Neural cell (in vitro differentiated cells): ENCODE measurements around the gene DNAH17. TPM values are rescaled to one million over a fixed set of nuclear protein-coding genes. Genes with fewer than 3 reads are reported as not detected.

Experiments
- H2AFZ ChIP-seq: fragments of 200-600, 300-800 bp; sonication (generic), shearing (Covaris generic); 2 replicates; pipeline ENCODE4 v1.6.0; 2014; ENCODE audit warnings: low read depth, mild to moderate bottlenecking, antibody characterized with exemption, low read length, moderate library complexity
- H3F3A ChIP-seq: fragments of 200-600 bp; shearing (Covaris generic); 2 replicates; pipeline ENCODE4 v1.6.1; 2016; ENCODE audit warnings: mild to moderate bottlenecking, moderate library complexity, mixed read lengths, antibody characterized with exemption, low read length; ENCODE audit not compliant: insufficient read depth, poor library complexity, severe bottlenecking
- H3K27ac ChIP-seq: fragments of 200-600, 300-800 bp; sonication (generic), shearing (Covaris generic); 2 replicates; pipeline ENCODE4 v1.5.1; 2014; ENCODE audit warnings: mild to moderate bottlenecking, low read length, moderate library complexity
- H3K27me3 ChIP-seq: fragments of 300-800, 200-600 bp; sonication (generic), shearing (Covaris generic); 2 replicates; pipeline ENCODE4 v1.6.0; 2014; ENCODE audit warnings: mild to moderate bottlenecking, low read depth, low read length, moderate library complexity; ENCODE audit not compliant: insufficient read depth
- H3K36me3 ChIP-seq: fragments of 300-800, 200-600 bp; sonication (generic), shearing (Covaris generic); 2 replicates; pipeline ENCODE4 v1.5.1; 2014; ENCODE audit warnings: mild to moderate bottlenecking, antibody characterized with exemption, low read length, moderate library complexity; ENCODE audit not compliant: insufficient read depth
- H3K4me2 ChIP-seq: fragments of 300-800, 200-600 bp; sonication (generic), shearing (Covaris generic); 2 replicates; pipeline ENCODE4 v1.6.0; 2014; ENCODE audit warnings: mild to moderate bottlenecking, low read length
- H3K4me3 ChIP-seq: fragments of 300-800, 200-600 bp; sonication (generic), shearing (Covaris generic); 2 replicates; pipeline ENCODE4 v1.5.1; 2014; ENCODE audit warnings: mild to moderate bottlenecking, low read length, moderate library complexity
- H3K79me2 ChIP-seq: fragments of 200-600 bp; shearing (Covaris generic); replicated peaks from 2 replicates; pipeline ENCODE4 v1.6.0; 2014; ENCODE audit warnings: mild to moderate bottlenecking, low read length, moderate library complexity; ENCODE audit not compliant: insufficient read depth
- H3K9ac ChIP-seq: fragments of 300-800, 200-600 bp; sonication (generic), shearing (Covaris generic); 2 replicates; pipeline ENCODE4 v1.6.1; 2016; ENCODE audit warnings: mild to moderate bottlenecking, low read length, mixed read lengths
- H3K9me2 ChIP-seq: fragments of 200-600 bp; shearing (Covaris generic); 2 replicates; pipeline ENCODE4 v1.6.1; 2016; ENCODE audit warnings: mild to moderate bottlenecking, low read length, mixed read lengths; ENCODE audit not compliant: insufficient read depth
- H3K9me3 ChIP-seq: fragments of 200-600, 300-800 bp; sonication (generic), shearing (Covaris generic); 2 replicates; pipeline ENCODE4 v1.6.1; 2016; ENCODE audit warnings: mild to moderate bottlenecking, mixed run types, low read length, moderate library complexity, mixed read lengths
- H4K20me1 ChIP-seq: fragments of 200-600 bp; shearing (Covaris generic); 2 replicates; pipeline ENCODE4 v1.6.1; 2016; ENCODE audit warnings: mild to moderate bottlenecking, mixed run types; ENCODE audit not compliant: insufficient read depth
- CTCF ChIP-seq: fragments of 450-650 bp; IDR thresholded peaks from 2 replicates; pipeline ENCODE4 v1.5.1; 2014; ENCODE audit warnings: antibody characterized with exemption, mild to moderate bottlenecking, moderate library complexity; ENCODE audit not compliant: poor library complexity, severe bottlenecking
- EP300 ChIP-seq: fragments of 450-650 bp; conservative IDR thresholded peaks from 2 replicates; pipeline ENCODE4 v1.6.1; 2014; ENCODE audit warnings: antibody characterized with exemption, mild to moderate bottlenecking, moderate library complexity; ENCODE audit not compliant: poor library complexity, severe bottlenecking
- EZH2 ChIP-seq: fragments of 200-600, 300-800 bp; shearing (Covaris generic), sonication (generic); IDR thresholded peaks from 2 replicates; pipeline ENCODE4 v1.6.1; 2014; ENCODE audit warnings: antibody characterized with exemption, low read length, borderline replicate concordance, mild to moderate bottlenecking; ENCODE audit not compliant: insufficient read depth, poor library complexity, severe bottlenecking
- MXI1 ChIP-seq: fragments of 450-650 bp; conservative IDR thresholded peaks from 2 replicates; pipeline ENCODE4 v1.6.1; 2014; ENCODE audit warnings: antibody characterized with exemption, mild to moderate bottlenecking; ENCODE audit not compliant: poor library complexity, severe bottlenecking
- POLR2AphosphoS5 ChIP-seq: IDR thresholded peaks from 2 replicates; pipeline ENCODE4 v1.6.1; 2012
- RAD21 ChIP-seq: fragments of 450-650 bp; conservative IDR thresholded peaks from 2 replicates; pipeline ENCODE4 v1.6.1; 2014; ENCODE audit warnings: antibody characterized with exemption, mild to moderate bottlenecking, moderate library complexity
- REST ChIP-seq: IDR thresholded peaks from 2 replicates; pipeline ENCODE4 v1.6.1; 2012; ENCODE audit warnings: borderline replicate concordance
- SMC3 ChIP-seq: fragments of 450-650 bp; conservative IDR thresholded peaks from 2 replicates; pipeline ENCODE4 v1.6.1; 2014; ENCODE audit warnings: antibody characterized with exemption, mild to moderate bottlenecking, moderate library complexity; ENCODE audit not compliant: poor library complexity
- TAF1 ChIP-seq: IDR thresholded peaks from 2 replicates; pipeline ENCODE4 v1.6.1; 2012; ENCODE audit warnings: low read depth
- polyA plus RNA-seq: library from polyadenylated mRNA; depleted of rRNA; stranded (reverse); fragments of >200 nt; gene quantifications from 2 replicates; pipeline ENCODE4 v1.2.3, GENCODE V29; 2014

Gene DNAH17
- polyA plus RNA-seq, 1 donor from 2014 or later: not detected

GRCh38 chr17:78477913-78478756 is 99.1 kb downstream of the DNAH17 start:
- Histone ChIP-seq H4K20me1 (no peaks in the 10 kb centered on the region), H3K4me2 (no peak overlapping the region), H3K4me3 (no peak overlapping the region), H3F3A (no peaks in the 10 kb centered on the region), H3K27me3 (no peaks in the 10 kb centered on the region), H3K9ac (no peak overlapping the region), H3K79me2 (no peaks in the 10 kb centered on the region), H3K9me2 (no peaks in the 10 kb centered on the region), H3K27ac (no peak overlapping the region), H3K9me3 (no peaks in the 10 kb centered on the region), H2AFZ (no peak overlapping the region), H3K36me3 (no peaks in the 10 kb centered on the region)
- TF ChIP-seq RAD21 (no peak), REST (no peak), SMC3 (no peak), EZH2 (no peak)

GRCh38 chr17:78476973-78477372 is 100.2 kb downstream of the DNAH17 start:
- H2AFZ ChIP-seq: no peak overlapping the region
- H3K9me3 ChIP-seq: no peaks in the 10 kb centered on the region
- no peaks in the 10 kb centered on the region for H3K27me3 ChIP-seq
- H3K9ac ChIP-seq: no peak overlapping the region
- no peak overlapping the region for H3K4me3 ChIP-seq
- H3K4me2 ChIP-seq: no peak overlapping the region
- H3K36me3 ChIP-seq: no peaks in the 10 kb centered on the region
- no peaks in the 10 kb centered on the region for H3K9me2 ChIP-seq
- H4K20me1 ChIP-seq: no peaks in the 10 kb centered on the region
- H3K79me2 ChIP-seq: no peaks in the 10 kb centered on the region
- H3K27ac ChIP-seq: no peak overlapping the region
- no peaks in the 10 kb centered on the region for H3F3A ChIP-seq
- no peak for TF ChIP-seq TAF1
- no peak for TF ChIP-seq EP300
- TF ChIP-seq RAD21: no peak
- TF ChIP-seq REST: no peak
- TF ChIP-seq MXI1: no peak
- no peak for TF ChIP-seq EZH2
- TF ChIP-seq POLR2AphosphoS5: no peak
- no peak for TF ChIP-seq CTCF
- TF ChIP-seq SMC3: no peak
